HEK293 (cell line): ENCODE results near the gene TBC1D14.

Experiments
- RBAK ChIP-seq: fragments of 450-650 bp; formaldehyde crosslinking; IDR thresholded peaks from 2 replicates; pipeline ENCODE4 v1.5.1; 2016; ENCODE audit warnings: missing biosample characterization, missing genetic modification characterization
- ZNF629 ChIP-seq: fragments of 450-650 bp; formaldehyde crosslinking; IDR thresholded peaks from 2 replicates; pipeline ENCODE4 v1.5.1; 2017; ENCODE audit warnings: missing biosample characterization, missing genetic modification characterization
- ZNF791 ChIP-seq: fragments of 450-650 bp; formaldehyde crosslinking; IDR thresholded peaks from 2 replicates; pipeline ENCODE4 v1.5.1; 2016; ENCODE audit warnings: missing biosample characterization, missing genetic modification characterization
- ZNF830 ChIP-seq: fragments of 450-650 bp; IDR thresholded peaks from 2 replicates; pipeline ENCODE4 v1.5.0; 2018; ENCODE audit warnings: missing biosample characterization, missing genetic modification characterization, low read depth, mild to moderate bottlenecking, moderate library complexity
- TF ChIP-seq, protein P1 (sequence below): fragments of 450-650 bp; formaldehyde crosslinking; IDR thresholded peaks from 2 replicates; pipeline ENCODE4 v1.5.1; 2016; ENCODE audit warnings: missing biosample characterization, missing genetic modification characterization

DNA sequence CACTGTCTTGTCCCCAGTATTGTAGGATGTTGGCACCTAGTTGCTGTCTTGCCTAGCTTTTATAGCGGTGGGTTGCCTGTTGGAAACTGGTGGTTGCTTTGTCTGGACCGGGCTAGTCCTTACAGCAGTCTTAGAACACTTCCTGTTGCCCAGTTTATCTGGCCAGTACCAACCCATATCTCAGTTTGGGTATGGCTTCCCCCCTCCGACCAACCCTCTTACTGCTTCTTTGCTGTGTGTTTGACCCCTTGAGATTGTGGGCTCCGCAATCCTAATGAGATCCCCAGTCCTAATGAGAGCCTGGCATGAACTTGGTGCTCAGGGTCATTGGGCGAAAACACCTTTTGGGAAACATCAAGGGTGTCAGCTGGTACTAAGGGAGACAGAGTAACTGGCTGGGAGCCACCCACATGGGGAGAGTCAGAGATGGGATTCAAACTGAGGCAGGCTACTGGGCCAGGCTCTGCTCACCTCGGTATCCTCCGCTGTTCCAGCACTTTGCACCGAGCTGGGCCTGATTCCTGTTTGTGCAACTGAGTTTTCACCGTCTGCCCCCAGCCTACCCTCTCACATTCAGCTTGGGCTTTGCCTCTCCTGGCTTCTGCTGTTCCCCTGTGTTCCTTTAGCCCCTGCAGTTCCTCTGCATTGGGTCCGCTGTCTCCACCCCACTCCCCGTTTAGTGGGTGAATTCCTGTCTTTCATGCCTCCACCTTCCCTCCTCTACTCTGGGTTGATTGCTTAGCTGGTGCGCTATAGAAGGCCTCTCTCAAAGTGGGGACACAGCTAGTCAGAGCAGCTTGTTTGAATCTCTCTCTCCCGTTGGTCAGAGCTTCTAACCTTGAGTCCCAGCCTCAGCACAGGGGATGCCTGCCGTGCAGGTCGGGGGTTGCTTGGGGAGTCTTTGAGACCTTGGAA is 1.6 kb downstream of the TBC1D14 start:
- TF ChIP-seq, protein P1, sequence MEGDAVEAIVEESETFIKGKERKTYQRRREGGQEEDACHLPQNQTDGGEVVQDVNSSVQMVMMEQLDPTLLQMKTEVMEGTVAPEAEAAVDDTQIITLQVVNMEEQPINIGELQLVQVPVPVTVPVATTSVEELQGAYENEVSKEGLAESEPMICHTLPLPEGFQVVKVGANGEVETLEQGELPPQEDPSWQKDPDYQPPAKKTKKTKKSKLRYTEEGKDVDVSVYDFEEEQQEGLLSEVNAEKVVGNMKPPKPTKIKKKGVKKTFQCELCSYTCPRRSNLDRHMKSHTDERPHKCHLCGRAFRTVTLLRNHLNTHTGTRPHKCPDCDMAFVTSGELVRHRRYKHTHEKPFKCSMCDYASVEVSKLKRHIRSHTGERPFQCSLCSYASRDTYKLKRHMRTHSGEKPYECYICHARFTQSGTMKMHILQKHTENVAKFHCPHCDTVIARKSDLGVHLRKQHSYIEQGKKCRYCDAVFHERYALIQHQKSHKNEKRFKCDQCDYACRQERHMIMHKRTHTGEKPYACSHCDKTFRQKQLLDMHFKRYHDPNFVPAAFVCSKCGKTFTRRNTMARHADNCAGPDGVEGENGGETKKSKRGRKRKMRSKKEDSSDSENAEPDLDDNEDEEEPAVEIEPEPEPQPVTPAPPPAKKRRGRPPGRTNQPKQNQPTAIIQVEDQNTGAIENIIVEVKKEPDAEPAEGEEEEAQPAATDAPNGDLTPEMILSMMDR (tag by site-specific recombination) = no peak
- TF ChIP-seq ZNF830 (tag by site-specific recombination) (no peak), ZNF629 (tag by site-specific recombination) (no peak), RBAK (tag by site-specific recombination) (no peak), ZNF791 (tag by site-specific recombination) (no peak)
